ENCODE data around the gene GABRB3. TPM values are rescaled to one million over a fixed set of nuclear protein-coding genes. Genes with fewer than 3 reads are reported as not detected.

The GABRB3 gene
- total RNA-seq, result not detected

- ChIA-PET CTCF (no interaction called here), POLR2A (no interaction called here)
- H3K4me1 Mint-ChIP-seq, result no peaks in the 10 kb centered on the region
- no peaks in the 10 kb centered on the region for H3K9me3 Mint-ChIP-seq
- H3K36me3 Mint-ChIP-seq (ENCODE audit: low read depth), result peaks cover 5% of the 10 kb centered on the region
- no peak within 1 kb of the TSS for H3K4me3 Mint-ChIP-seq
- DNase-seq, result no peak
- no peak within 1 kb of the TSS for H3K27ac Mint-ChIP-seq
- H3K27me3 Mint-ChIP-seq, result peaks cover 19% of the 10 kb centered on the region
Measured at GRCh38 chr15:26772154-26773066, at the start of gene GABRB3. Gene GABRB3 (minus strand): TSS chr15:26773066.

- Mint-ChIP-seq H3K9me3 (peaks cover 10% of the 10 kb centered on the region), H3K36me3 (ENCODE audit: low read depth) (no peaks in the 10 kb centered on the region), H3K27ac (no peak overlapping the region), H3K4me3 (no peak overlapping the region), H3K4me1 (no peaks in the 10 kb centered on the region), H3K27me3 (no peaks in the 10 kb centered on the region)
- CTCF ChIA-PET, result no interaction called here
- POLR2A ChIA-PET, result no interaction called here
- no peak for DNase-seq
Measured at GRCh38 chr15:26807517-26808427, 34.9 kb upstream of the GABRB3 start.

- H3K36me3 Mint-ChIP-seq (ENCODE audit: low read depth), result no peaks in the 10 kb centered on the region
- no peaks in the 10 kb centered on the region for H3K4me1 Mint-ChIP-seq
- peaks cover 6% of the 10 kb centered on the region for H3K9me3 Mint-ChIP-seq
- POLR2A ChIA-PET, result no interaction called here
- no peak for DNase-seq
- CTCF ChIA-PET, result no interaction called here
- no peak overlapping the region for H3K4me3 Mint-ChIP-seq
- no peaks in the 10 kb centered on the region for H3K27me3 Mint-ChIP-seq
- no peak overlapping the region for H3K27ac Mint-ChIP-seq
Measured at GRCh38 chr15:26806574-26806973, 33.7 kb upstream of the GABRB3 start.

- DNase-seq, result no peak
- CTCF ChIA-PET, result no interaction called here
- H3K27me3 Mint-ChIP-seq, result no peaks in the 10 kb centered on the region
- H3K4me1 Mint-ChIP-seq, result no peaks in the 10 kb centered on the region
- no peak overlapping the region for H3K4me3 Mint-ChIP-seq
- peaks cover 6% of the 10 kb centered on the region for H3K9me3 Mint-ChIP-seq
- no peak overlapping the region for H3K27ac Mint-ChIP-seq
- H3K36me3 Mint-ChIP-seq (ENCODE audit: low read depth), result no peaks in the 10 kb centered on the region
- POLR2A ChIA-PET, result no interaction called here
Measured at GRCh38 chr15:26806151-26806550, 33.3 kb upstream of the GABRB3 start.

GRCh38 chr15:26805470-26805869 is 32.6 kb upstream of the GABRB3 start:
- CTCF ChIA-PET, result no interaction called here
- no peaks in the 10 kb centered on the region for H3K36me3 Mint-ChIP-seq (ENCODE audit: low read depth)
- no peaks in the 10 kb centered on the region for H3K4me1 Mint-ChIP-seq
- peaks cover 6% of the 10 kb centered on the region for H3K9me3 Mint-ChIP-seq
- no peaks in the 10 kb centered on the region for H3K27me3 Mint-ChIP-seq
- DNase-seq, result no peak
- POLR2A ChIA-PET, result no interaction called here
- no peak overlapping the region for H3K4me3 Mint-ChIP-seq
- H3K27ac Mint-ChIP-seq, result no peak overlapping the region

- DNase-seq, result no peak
- peaks cover 6% of the 10 kb centered on the region for H3K9me3 Mint-ChIP-seq
- ChIA-PET CTCF (interaction anchor here (0.7 kb wide), 1 partner anchor 10 kb away, joined by 5 read pairs; no protein-coding TSS in a partner anchor), POLR2A (no interaction called here)
- H3K4me3 Mint-ChIP-seq, result no peak overlapping the region
- no peaks in the 10 kb centered on the region for H3K27me3 Mint-ChIP-seq
- no peak overlapping the region for H3K27ac Mint-ChIP-seq
- no peaks in the 10 kb centered on the region for H3K4me1 Mint-ChIP-seq
- no peaks in the 10 kb centered on the region for H3K36me3 Mint-ChIP-seq (ENCODE audit: low read depth)
Measured at GRCh38 chr15:26804063-26804804, 31.4 kb upstream of the GABRB3 start.

- no peak overlapping the region for H3K27ac Mint-ChIP-seq
- H3K9me3 Mint-ChIP-seq, result peaks cover 15% of the 10 kb centered on the region
- H3K4me1 Mint-ChIP-seq, result no peaks in the 10 kb centered on the region
- DNase-seq, result no peak
- ChIA-PET CTCF (no interaction called here), POLR2A (no interaction called here)
- H3K27me3 Mint-ChIP-seq, result no peaks in the 10 kb centered on the region
- no peaks in the 10 kb centered on the region for H3K36me3 Mint-ChIP-seq (ENCODE audit: low read depth)
- no peak overlapping the region for H3K4me3 Mint-ChIP-seq
Measured at GRCh38 chr15:26790118-26790517, 17.3 kb upstream of the GABRB3 start.

GRCh38 chr15:26781816-26782215 is 8.9 kb upstream of the GABRB3 start:
- Mint-ChIP-seq H3K4me1 (no peaks in the 10 kb centered on the region), H3K36me3 (ENCODE audit: low read depth) (no peaks in the 10 kb centered on the region), H3K27me3 (no peaks in the 10 kb centered on the region), H3K9me3 (peaks cover 4% of the 10 kb centered on the region), H3K4me3 (no peak overlapping the region), H3K27ac (no peak overlapping the region)
- POLR2A ChIA-PET, result no interaction called here
- no peak for DNase-seq
- CTCF ChIA-PET, result no interaction called here

- POLR2A ChIA-PET, result no interaction called here
- peaks cover 5% of the 10 kb centered on the region for H3K36me3 Mint-ChIP-seq (ENCODE audit: low read depth)
- H3K4me1 Mint-ChIP-seq, result no peaks in the 10 kb centered on the region
- H3K27ac Mint-ChIP-seq, result no peak overlapping the region
- no peaks in the 10 kb centered on the region for H3K9me3 Mint-ChIP-seq
- no peak for DNase-seq
- peaks cover 19% of the 10 kb centered on the region for H3K27me3 Mint-ChIP-seq
- CTCF ChIA-PET, result no interaction called here
- H3K4me3 Mint-ChIP-seq, result no peak overlapping the region
Measured at GRCh38 chr15:26773917-26774316, 1.1 kb upstream of the GABRB3 start.

- peaks cover 19% of the 10 kb centered on the region for H3K27me3 Mint-ChIP-seq
- no peaks in the 10 kb centered on the region for H3K9me3 Mint-ChIP-seq
- CTCF ChIA-PET, result no interaction called here
- H3K36me3 Mint-ChIP-seq (ENCODE audit: low read depth), result peaks cover 5% of the 10 kb centered on the region
- H3K27ac Mint-ChIP-seq, result no peak overlapping the region
- H3K4me1 Mint-ChIP-seq, result no peaks in the 10 kb centered on the region
- no peak for DNase-seq
- H3K4me3 Mint-ChIP-seq, result no peak overlapping the region
- POLR2A ChIA-PET, result no interaction called here
Measured at GRCh38 chr15:26773067-26773877, 406 bp upstream of the GABRB3 start.

GRCh38 chr15:26771578-26772153 is 1.2 kb downstream of the GABRB3 start:
- no peak for DNase-seq
- Mint-ChIP-seq H3K4me1 (no peaks in the 10 kb centered on the region), H3K9me3 (no peaks in the 10 kb centered on the region), H3K4me3 (no peak overlapping the region), H3K27ac (no peak overlapping the region), H3K27me3 (peaks cover 19% of the 10 kb centered on the region), H3K36me3 (ENCODE audit: low read depth) (peaks cover 5% of the 10 kb centered on the region)
- ChIA-PET CTCF (no interaction called here), POLR2A (no interaction called here)

- Mint-ChIP-seq H3K27me3 (peaks cover 19% of the 10 kb centered on the region), H3K4me1 (no peaks in the 10 kb centered on the region), H3K9me3 (no peaks in the 10 kb centered on the region), H3K27ac (no peak overlapping the region), H3K36me3 (ENCODE audit: low read depth) (peaks cover 5% of the 10 kb centered on the region), H3K4me3 (no peak overlapping the region)
- CTCF ChIA-PET, result no interaction called here
- no peak for DNase-seq
- POLR2A ChIA-PET, result no interaction called here
Measured at GRCh38 chr15:26771168-26771567, 1.7 kb downstream of the GABRB3 start.
